HG03442 (cell line): ENCODE results near the gene SRGAP1.
"Not testable (repeated sequence)": the region's sequence is repeated elsewhere in the genome, so short reads cannot be mapped to it uniquely, and the experiment has no call there.

Source experiments
- ATAC-seq: cut with Tn5 transposase; IDR thresholded peaks from one replicate; pipeline ENCODE4 v1.9.1; 2021; ENCODE audit warnings: mild to moderate bottlenecking, moderate library complexity; ENCODE audit not compliant: unreplicated experiment

Gene SRGAP1

DNA sequence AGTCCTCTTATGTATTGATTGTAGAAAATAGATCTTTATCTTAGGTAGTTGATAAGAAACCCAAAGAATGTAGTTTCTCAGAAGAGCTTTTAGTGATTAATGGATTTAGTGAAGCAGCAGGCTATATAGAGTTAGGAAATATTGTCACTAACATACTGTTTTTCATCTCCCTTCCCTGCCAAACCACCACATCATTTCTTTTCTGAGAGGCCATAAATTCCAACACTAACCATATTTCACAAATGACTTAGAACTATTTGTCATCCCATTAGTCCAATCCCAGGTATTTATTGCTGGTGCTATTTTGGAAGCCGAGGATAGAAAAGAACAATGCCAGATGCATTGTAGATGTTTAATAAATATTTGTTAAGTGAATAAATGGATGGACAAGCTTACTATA lies 191.9 kb downstream of the SRGAP1 start:
- ATAC-seq: no peak

DNA sequence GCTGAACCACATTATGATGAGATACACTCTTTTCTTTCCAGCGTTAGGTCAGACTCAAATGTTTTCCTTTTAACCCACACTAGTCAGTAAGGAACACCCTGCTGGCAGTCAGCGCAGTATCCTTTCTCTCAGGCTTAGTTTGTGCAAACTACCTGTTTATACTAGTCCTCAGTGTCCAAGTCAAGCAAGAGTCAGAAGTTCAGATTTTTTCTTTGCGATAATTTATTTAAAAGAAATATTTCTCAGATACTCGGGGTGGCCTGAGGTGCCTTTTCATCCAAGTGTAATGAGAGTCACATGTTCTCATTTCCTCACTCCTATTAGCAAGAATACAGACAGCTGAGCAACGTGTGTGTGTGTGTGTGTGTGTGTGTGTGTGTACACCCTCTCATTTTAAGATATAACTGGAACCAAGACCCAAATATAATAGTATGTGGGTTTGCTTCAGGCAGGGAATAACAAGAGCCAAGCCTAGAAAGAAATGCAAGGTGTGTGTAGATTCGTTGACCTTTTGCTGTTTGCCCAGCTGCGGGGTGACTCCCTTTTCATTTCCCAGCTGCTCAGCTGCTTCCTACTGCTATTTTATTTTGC lies 194.9 kb downstream of the SRGAP1 start:
- no peak for ATAC-seq

DNA sequence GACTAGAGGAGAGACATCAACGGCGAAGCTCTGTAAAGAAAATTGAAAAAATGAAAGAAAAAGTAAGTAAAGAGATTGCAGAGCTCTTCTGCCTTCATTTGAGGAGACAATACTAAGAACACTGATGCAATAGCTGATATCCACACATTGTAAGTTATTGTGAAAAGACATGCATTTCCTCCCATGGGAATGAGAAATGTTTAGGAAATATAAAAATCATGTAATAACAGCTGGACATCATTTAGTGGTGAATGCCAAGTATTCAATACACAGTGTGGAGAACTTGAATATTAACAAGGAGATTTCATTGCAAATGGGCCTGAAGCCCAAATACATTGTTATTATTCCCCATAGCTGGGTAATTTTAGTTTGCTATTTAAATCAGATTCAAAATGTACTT lies 198.4 kb downstream of the SRGAP1 start:
- ATAC-seq: no peak

DNA sequence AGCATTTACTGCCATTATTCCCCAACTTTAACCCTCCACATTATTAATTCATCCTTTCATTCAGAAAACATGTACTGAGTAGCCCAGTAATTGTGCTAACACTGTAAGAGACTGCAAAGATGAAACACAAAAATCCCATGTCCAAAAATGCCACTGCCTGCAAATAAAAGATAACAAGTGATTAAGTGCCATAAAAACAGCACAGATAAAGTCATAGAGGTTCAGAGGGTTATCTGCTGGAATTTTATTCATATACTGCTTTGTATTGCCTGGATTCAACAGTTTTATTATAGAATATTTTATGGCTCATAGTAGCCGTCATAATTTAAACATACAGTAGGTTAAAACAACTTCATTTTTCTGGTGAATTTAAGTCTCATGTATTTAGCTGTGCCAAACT lies 199.7 kb downstream of the SRGAP1 start:
- no peak for ATAC-seq

- no peak for ATAC-seq
Observed at GRCh38 chr12:64051057-64051456, 206.6 kb downstream of the SRGAP1 start.

DNA sequence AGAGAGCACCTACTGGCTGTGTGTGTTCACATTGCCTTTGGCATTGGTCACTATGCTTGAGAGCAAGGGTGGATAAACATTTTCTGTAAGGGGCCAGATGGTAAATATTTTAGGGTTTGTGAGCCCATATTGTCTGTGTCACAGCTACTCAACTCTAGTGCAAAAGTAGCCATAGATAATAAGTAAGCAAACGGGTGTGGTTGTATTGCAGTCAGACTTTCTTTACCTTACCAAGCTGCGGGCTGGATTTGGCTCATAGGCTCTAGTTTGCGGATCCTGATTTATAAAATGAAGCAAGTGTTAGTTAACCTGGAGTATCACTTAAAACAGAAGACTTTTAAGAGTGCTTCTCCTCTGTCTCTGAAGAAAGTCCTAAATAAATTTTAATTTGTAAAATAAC lies 208.6 kb downstream of the SRGAP1 start:
- ATAC-seq: no peak

- ATAC-seq: no peak
Observed at GRCh38 chr12:64054079-64054520, 209.6 kb downstream of the SRGAP1 start.

- ATAC-seq: no peak
Observed at GRCh38 chr12:64056741-64057140, 212.2 kb downstream of the SRGAP1 start.

GRCh38 chr12:64057706-64058105 lies 213.2 kb downstream of the SRGAP1 start:
- no peak for ATAC-seq

GRCh38 chr12:64058541-64059265 lies 214.2 kb downstream of the SRGAP1 start:
- ATAC-seq: no peak

GRCh38 chr12:64059685-64060084 lies 215.2 kb downstream of the SRGAP1 start:
- ATAC-seq: no peak

- ATAC-seq: no peak
Observed at GRCh38 chr12:64061868-64062375, 217.4 kb downstream of the SRGAP1 start.

DNA sequence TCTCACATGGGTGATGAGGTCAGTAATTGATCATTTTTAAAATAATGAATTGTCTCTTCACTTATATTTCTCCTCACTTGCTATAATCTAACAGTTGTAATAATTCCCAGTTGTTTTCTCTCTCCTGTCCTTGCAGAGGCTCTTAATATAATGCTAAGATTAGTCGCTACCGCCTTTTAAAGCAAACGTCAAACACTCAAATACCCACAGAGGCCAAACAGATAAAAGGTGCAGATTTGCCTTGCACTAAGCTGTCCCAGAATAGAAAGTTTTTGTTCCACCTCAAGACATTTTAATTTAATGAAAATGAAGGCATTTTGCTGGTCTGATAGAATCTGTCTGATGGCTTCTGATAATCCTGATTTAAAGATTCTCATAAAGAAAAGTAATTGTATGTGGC lies 218.6 kb downstream of the SRGAP1 start:
- no peak for ATAC-seq

DNA sequence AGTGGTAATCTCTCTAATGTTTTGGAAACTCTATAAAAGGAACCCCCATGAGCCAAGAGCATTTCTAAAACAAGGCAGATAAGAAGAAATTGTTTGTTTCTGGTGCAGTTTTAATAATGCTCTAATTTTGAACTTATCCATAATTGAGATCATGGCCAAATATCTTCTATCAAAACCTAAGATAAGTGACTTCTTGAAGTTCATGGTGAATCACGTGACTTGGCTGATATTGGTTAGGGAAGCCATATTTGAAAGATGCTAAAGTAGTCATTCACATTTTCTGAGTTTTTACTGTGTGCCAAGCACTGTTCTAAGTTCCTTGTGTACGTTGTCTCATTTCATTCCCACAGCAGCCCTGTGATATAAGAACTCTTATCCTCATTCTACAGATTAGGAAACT lies 219.7 kb downstream of the SRGAP1 start:
- ATAC-seq: no peak

GRCh38 chr12:64064706-64065105 lies 220.2 kb downstream of the SRGAP1 start:
- ATAC-seq: no peak

DNA sequence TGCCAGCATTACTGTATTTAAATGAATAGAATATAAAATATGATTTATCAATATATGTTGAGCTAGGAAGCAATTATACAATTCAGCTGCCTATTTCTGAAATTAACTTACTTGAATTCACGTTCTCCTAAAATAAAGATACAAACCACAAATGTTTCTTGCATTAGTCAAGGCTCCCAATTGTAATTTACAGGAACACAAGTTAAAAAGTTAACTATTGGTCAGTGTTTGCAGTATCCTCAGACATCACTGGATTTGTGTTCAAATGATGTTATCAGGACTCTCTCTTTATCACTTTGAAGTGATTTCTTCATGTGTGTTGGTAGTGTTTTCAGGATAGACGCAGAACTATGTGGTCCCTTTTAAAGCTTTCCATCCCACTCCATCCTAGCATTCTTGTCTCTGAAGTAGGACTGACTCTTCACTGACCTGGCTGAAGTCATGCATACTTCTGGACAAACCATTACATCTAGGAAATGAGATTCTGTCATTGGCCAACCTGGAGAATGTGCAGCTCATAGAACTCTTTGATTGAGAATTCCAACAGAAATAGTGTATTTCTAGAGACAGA lies 221.5 kb downstream of the SRGAP1 start:
- ATAC-seq: no peak

GRCh38 chr12:64066776-64067175 lies 222.3 kb downstream of the SRGAP1 start:
- ATAC-seq: no peak

DNA sequence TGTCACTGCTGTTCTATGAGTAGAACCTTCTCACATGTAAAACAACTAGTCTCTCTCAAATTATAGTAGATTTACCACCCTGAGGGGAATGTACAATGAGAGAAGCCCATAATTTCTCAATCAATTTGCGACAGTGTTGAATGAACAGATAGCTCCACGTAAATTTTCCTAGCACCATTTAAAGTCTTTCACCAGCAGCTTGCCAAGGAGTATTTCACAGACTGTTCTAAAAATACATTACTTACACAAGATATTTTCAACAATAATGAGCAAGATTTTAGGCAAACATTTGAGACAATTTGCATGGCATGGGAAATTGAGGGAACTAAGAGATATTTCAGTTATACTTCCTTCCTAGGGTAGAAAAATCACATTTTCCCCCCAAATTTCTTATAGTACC lies 226.0 kb downstream of the SRGAP1 start:
- no peak for ATAC-seq

- no peak for ATAC-seq
Observed at GRCh38 chr12:64072916-64073575, 228.5 kb downstream of the SRGAP1 start.

GRCh38 chr12:64076565-64076964 lies 232.1 kb downstream of the SRGAP1 start:
- ATAC-seq: not testable (repeated sequence)

DNA sequence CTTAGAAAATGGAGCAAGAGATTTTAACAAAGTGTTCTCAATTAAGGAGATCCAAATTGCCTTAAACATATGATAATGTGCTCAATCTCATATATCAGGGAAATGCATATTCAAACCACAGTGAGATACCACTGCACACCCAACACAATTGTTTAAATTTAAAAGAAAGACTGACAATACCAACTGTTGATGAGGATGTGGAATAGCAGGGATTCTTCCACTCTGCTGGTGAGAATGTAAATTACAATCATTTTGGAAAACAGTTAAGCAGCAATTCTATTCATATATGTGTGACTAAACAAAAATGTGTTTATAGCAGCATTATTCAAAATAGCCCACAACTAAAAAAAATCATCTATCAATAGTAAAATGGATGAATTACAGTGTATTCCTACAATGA lies 233.4 kb downstream of the SRGAP1 start:
- ATAC-seq: no peak
